ENCODE data around the gene GNAI3.

Gene GNAI3

DNA sequence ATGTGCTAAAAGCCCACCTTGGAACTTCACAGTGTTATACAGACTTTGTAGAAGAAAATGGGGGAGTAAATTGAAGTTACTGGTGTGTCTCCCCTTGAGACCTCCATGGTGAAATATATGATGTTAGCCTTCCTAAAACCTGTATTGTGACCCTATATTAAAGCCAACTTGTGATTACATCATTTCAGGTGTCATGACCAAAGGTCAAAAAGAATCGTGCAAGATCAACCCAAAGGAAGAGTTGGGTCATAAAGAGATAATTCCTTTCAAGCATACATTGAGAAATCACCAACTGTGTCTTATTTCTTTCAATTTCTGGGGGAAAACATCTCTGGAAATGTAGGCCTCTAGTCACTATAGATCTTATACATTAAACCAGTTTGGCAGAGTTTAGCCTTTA is 36.4 kb downstream of the GNAI3 start:
- Histone ChIP-seq H4K20me1 (ENCODE audit: insufficient read depth, low read length) (no peaks in the 10 kb centered on the region), H2AFZ (ENCODE audit: low read length) (no peak overlapping the region), H3K79me2 (ENCODE audit: insufficient read depth, low read length) (no peaks in the 10 kb centered on the region), H3K9ac (ENCODE audit: low read length) (no peak overlapping the region), H3K4me2 (ENCODE audit: low read length) (no peak overlapping the region), H3K27ac (ENCODE audit: low read depth, low read length, poor library complexity, severe bottlenecking) (no peak overlapping the region), H3K9me3 (ENCODE audit: low read length) (no peaks in the 10 kb centered on the region), H3K4me1 (ENCODE audit: insufficient read depth, low read length, severe bottlenecking) (no peaks in the 10 kb centered on the region), H3K27me3 (ENCODE audit: insufficient read depth, low read length) (no peaks in the 10 kb centered on the region), H3K36me3 (ENCODE audit: insufficient read depth, low read length) (peaks cover 87% of the 10 kb centered on the region), H3K9me2 (ENCODE audit: low read depth, low read length) (no peaks in the 10 kb centered on the region), H3K4me3 (ENCODE audit: low read depth, low read length, poor library complexity, severe bottlenecking) (no peak overlapping the region), H3F3A (ENCODE audit: insufficient read depth, low read length) (no peaks in the 10 kb centered on the region)
- TF ChIP-seq, protein P1, sequence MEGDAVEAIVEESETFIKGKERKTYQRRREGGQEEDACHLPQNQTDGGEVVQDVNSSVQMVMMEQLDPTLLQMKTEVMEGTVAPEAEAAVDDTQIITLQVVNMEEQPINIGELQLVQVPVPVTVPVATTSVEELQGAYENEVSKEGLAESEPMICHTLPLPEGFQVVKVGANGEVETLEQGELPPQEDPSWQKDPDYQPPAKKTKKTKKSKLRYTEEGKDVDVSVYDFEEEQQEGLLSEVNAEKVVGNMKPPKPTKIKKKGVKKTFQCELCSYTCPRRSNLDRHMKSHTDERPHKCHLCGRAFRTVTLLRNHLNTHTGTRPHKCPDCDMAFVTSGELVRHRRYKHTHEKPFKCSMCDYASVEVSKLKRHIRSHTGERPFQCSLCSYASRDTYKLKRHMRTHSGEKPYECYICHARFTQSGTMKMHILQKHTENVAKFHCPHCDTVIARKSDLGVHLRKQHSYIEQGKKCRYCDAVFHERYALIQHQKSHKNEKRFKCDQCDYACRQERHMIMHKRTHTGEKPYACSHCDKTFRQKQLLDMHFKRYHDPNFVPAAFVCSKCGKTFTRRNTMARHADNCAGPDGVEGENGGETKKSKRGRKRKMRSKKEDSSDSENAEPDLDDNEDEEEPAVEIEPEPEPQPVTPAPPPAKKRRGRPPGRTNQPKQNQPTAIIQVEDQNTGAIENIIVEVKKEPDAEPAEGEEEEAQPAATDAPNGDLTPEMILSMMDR (IDR thresholded peaks at IDR 0.05; ENCODE audit: low read length), result no peak
- TF ChIP-seq EZH2 (IDR thresholded peaks at IDR 0.05; ENCODE audit: borderline replicate concordance, low read length), result no peak

DNA sequence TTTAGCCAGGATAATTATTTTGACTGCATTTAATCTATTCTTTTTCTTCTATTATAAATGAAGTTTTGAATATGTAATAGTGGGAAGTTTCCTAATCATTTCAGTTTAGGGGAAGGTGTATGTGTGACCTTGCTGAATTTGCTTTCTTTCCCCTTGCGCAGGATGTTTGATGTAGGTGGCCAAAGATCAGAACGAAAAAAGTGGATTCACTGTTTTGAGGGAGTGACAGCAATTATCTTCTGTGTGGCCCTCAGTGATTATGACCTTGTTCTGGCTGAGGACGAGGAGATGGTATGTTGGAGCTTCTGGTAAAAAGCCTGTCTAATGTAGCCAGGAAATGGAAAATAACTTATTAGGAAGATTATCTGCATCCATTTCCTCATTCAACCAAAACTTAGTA is 37.6 kb downstream of the GNAI3 start:
- no peak overlapping the region for H2AFZ ChIP-seq (ENCODE audit: low read length)
- peaks cover 81% of the 10 kb centered on the region for H3K36me3 ChIP-seq (ENCODE audit: insufficient read depth, low read length)

DNA sequence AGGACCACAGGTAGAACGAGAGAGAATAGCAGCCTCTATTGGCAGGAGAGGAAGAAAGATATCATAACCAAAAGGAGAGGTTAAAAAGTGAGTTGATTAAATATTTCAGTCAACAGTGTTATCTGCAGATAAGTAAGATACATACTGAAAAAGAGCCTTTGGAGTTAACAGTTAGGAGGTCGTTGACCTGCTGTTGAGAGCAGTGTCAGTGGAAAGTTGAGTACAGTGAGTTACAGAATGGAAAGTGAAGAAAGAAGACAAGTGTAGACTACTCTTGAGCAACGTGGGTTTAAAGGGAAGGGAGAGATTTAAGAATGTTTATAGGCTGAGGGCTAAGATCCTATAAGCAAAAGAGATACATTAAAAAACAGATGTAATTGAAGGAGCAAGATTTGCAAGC is 40.8 kb downstream of the GNAI3 start:
- H3K27ac ChIP-seq (ENCODE audit: low read depth, low read length, poor library complexity, severe bottlenecking), result no peak overlapping the region
- H3K4me3 ChIP-seq (ENCODE audit: low read depth, low read length, poor library complexity, severe bottlenecking), result no peak overlapping the region
- H3K4me1 ChIP-seq (ENCODE audit: insufficient read depth, low read length, severe bottlenecking), result no peaks in the 10 kb centered on the region
- no peaks in the 10 kb centered on the region for H4K20me1 ChIP-seq (ENCODE audit: insufficient read depth, low read length)
- no peak overlapping the region for H2AFZ ChIP-seq (ENCODE audit: low read length)
- no peak overlapping the region for H3K4me2 ChIP-seq (ENCODE audit: low read length)
- no peaks in the 10 kb centered on the region for H3K9me2 ChIP-seq (ENCODE audit: low read depth, low read length)
- no peaks in the 10 kb centered on the region for H3K27me3 ChIP-seq (ENCODE audit: insufficient read depth, low read length)
- peaks cover 3% of the 10 kb centered on the region; the same call in 1 of the 2 replicates for H3F3A ChIP-seq (ENCODE audit: insufficient read depth, low read length)
- TF ChIP-seq EZH2 (IDR thresholded peaks at IDR 0.05; ENCODE audit: borderline replicate concordance, low read length), result no peak
- TF ChIP-seq, protein P1 (IDR thresholded peaks at IDR 0.05; ENCODE audit: low read length), result no peak
- peaks cover 84% of the 10 kb centered on the region for H3K36me3 ChIP-seq (ENCODE audit: insufficient read depth, low read length)
- H3K79me2 ChIP-seq (ENCODE audit: insufficient read depth, low read length), result no peaks in the 10 kb centered on the region
- no peaks in the 10 kb centered on the region for H3K9me3 ChIP-seq (ENCODE audit: low read length)
- no peak overlapping the region for H3K9ac ChIP-seq (ENCODE audit: low read length)

More for the DNA sequence above, 37.6 kb downstream of the GNAI3 start:
- no peak overlapping the region for H3K4me2 ChIP-seq (ENCODE audit: low read length)
- H4K20me1 ChIP-seq (ENCODE audit: insufficient read depth, low read length), result no peaks in the 10 kb centered on the region
- no peaks in the 10 kb centered on the region for H3K4me1 ChIP-seq (ENCODE audit: insufficient read depth, low read length, severe bottlenecking)
- no peaks in the 10 kb centered on the region for H3F3A ChIP-seq (ENCODE audit: insufficient read depth, low read length)
- H3K79me2 ChIP-seq (ENCODE audit: insufficient read depth, low read length), result no peaks in the 10 kb centered on the region
- no peak overlapping the region for H3K4me3 ChIP-seq (ENCODE audit: low read depth, low read length, poor library complexity, severe bottlenecking)
- H3K27ac ChIP-seq (ENCODE audit: low read depth, low read length, poor library complexity, severe bottlenecking), result no peak overlapping the region
- H3K9ac ChIP-seq (ENCODE audit: low read length), result no peak overlapping the region
- no peaks in the 10 kb centered on the region for H3K9me2 ChIP-seq (ENCODE audit: low read depth, low read length)
- no peaks in the 10 kb centered on the region for H3K27me3 ChIP-seq (ENCODE audit: insufficient read depth, low read length)
- H3K9me3 ChIP-seq (ENCODE audit: low read length), result no peaks in the 10 kb centered on the region
- TF ChIP-seq, protein P1 (IDR thresholded peaks at IDR 0.05; ENCODE audit: low read length), result no peak
- TF ChIP-seq EZH2 (IDR thresholded peaks at IDR 0.05; ENCODE audit: borderline replicate concordance, low read length), result no peak
